ENCODE data around the gene IGF2R. TPM values are rescaled to one million over a fixed set of nuclear protein-coding genes. Genes with fewer than 3 reads are reported as not detected.

The IGF2R gene
- total RNA-seq, 1 experiment from 2014 or later, result 31.5 TPM

GRCh38 chr6:160005861-160006540, 37.1 kb downstream of the IGF2R start:
- intact Hi-C loops (cut with micrococcal nuclease), result no loop called here
- Histone ChIP-seq H3K4me2 (ENCODE audit: low read length) (no peak overlapping the region), H3K4me3 (ENCODE audit: low read length) (no peak overlapping the region), H3K36me3 (ENCODE audit: low read depth, low read length) (peaks cover 5% of the 10 kb centered on the region), H3K79me2 (ENCODE audit: low read length) (peaks cover 62% of the 10 kb centered on the region), H4K20me1 (ENCODE audit: low read length) (peaks cover 10% of the 10 kb centered on the region; the same call in 1 of the 2 replicates), H3K4me1 (ENCODE audit: insufficient read depth, low read length) (no peaks in the 10 kb centered on the region), H3K9ac (ENCODE audit: low read length) (no peak overlapping the region), H3K27me3 (ENCODE audit: low read length) (no peaks in the 10 kb centered on the region), H3K27ac (ENCODE audit: low read length) (no peak overlapping the region), H3F3A (ENCODE audit: low read length, unreplicated experiment) (no peaks in the 10 kb centered on the region), H3K9me2 (replicated peaks; ENCODE audit: low read length) (no peaks in the 10 kb centered on the region), H3K9me3 (ENCODE audit: low read length) (no peaks in the 10 kb centered on the region), H2AFZ (ENCODE audit: low read length) (no peak overlapping the region)
- no TSS peak for BruUV-seq (replicated peaks)
- ATAC-seq, result no peak
- DNase-seq, result no peak
- TF ChIP-seq CTCF (conservative IDR thresholded peaks at IDR 0.05; ENCODE audit: low read depth, low read length), result no peak
- no peak for TF ChIP-seq EZH2 (IDR thresholded peaks at IDR 0.05; ENCODE audit: low read length, unreplicated experiment)
- no peak for TF ChIP-seq EZH2phosphoT487 (IDR thresholded peaks at IDR 0.05; ENCODE audit: borderline replicate concordance, low read length)
- ChIA-PET CTCF (interaction anchor here (0.7 kb wide), 1 partner anchor 20 kb away, joined by 3 read pairs; no protein-coding TSS in a partner anchor), POLR2A (ENCODE audit: unreplicated experiment) (interaction anchor here (0.6 kb wide), 1 partner anchor 107 kb away, joined by 19 read pairs; no protein-coding TSS in a partner anchor)

GRCh38 chr6:160007145-160007544, 38.3 kb downstream of the IGF2R start:
- no peaks in the 10 kb centered on the region for H3K9me2 ChIP-seq (replicated peaks; ENCODE audit: low read length)
- no peaks in the 10 kb centered on the region for H3K4me1 ChIP-seq (ENCODE audit: insufficient read depth, low read length)
- H3K9me3 ChIP-seq (ENCODE audit: low read length), result no peaks in the 10 kb centered on the region
- no peak overlapping the region for H3K4me2 ChIP-seq (ENCODE audit: low read length)
- TF ChIP-seq EZH2phosphoT487 (IDR thresholded peaks at IDR 0.05; ENCODE audit: borderline replicate concordance, low read length) (no peak), CTCF (conservative IDR thresholded peaks at IDR 0.05; ENCODE audit: low read depth, low read length) (no peak), EZH2 (IDR thresholded peaks at IDR 0.05; ENCODE audit: low read length, unreplicated experiment) (no peak)
- no peak for DNase-seq
- H3K27me3 ChIP-seq (ENCODE audit: low read length), result no peaks in the 10 kb centered on the region
- ChIA-PET POLR2A (ENCODE audit: unreplicated experiment) (no interaction called here), CTCF (no interaction called here)
- BruUV-seq (replicated peaks), result no TSS peak
- ATAC-seq, result no peak
- H2AFZ ChIP-seq (ENCODE audit: low read length), result no peak overlapping the region
- H3K36me3 ChIP-seq (ENCODE audit: low read depth, low read length), result peaks cover 12% of the 10 kb centered on the region
- H3K9ac ChIP-seq (ENCODE audit: low read length), result no peak overlapping the region
- H3K27ac ChIP-seq (ENCODE audit: low read length), result no peak overlapping the region
- peaks cover 10% of the 10 kb centered on the region; the same call in 1 of the 2 replicates for H4K20me1 ChIP-seq (ENCODE audit: low read length)
- no peak overlapping the region for H3K4me3 ChIP-seq (ENCODE audit: low read length)
- intact Hi-C loops (cut with micrococcal nuclease), result no loop called here
- peaks cover 58% of the 10 kb centered on the region for H3K79me2 ChIP-seq (ENCODE audit: low read length)
- H3F3A ChIP-seq (ENCODE audit: low read length, unreplicated experiment), result no peaks in the 10 kb centered on the region

- no peak overlapping the region for H3K9ac ChIP-seq (ENCODE audit: low read length)
- H2AFZ ChIP-seq (ENCODE audit: low read length), result no peak overlapping the region
- no peak overlapping the region for H3K27ac ChIP-seq (ENCODE audit: low read length)
- H3K79me2 ChIP-seq (ENCODE audit: low read length), result peaks cover 55% of the 10 kb centered on the region
- peaks cover 10% of the 10 kb centered on the region; the same call in 1 of the 2 replicates for H4K20me1 ChIP-seq (ENCODE audit: low read length)
- ATAC-seq (no peak), DNase-seq (no peak)
- H3K4me3 ChIP-seq (ENCODE audit: low read length), result no peak overlapping the region
- ChIA-PET POLR2A (ENCODE audit: unreplicated experiment) (no interaction called here), CTCF (no interaction called here)
- H3K4me2 ChIP-seq (ENCODE audit: low read length), result no peak overlapping the region
- no peak for TF ChIP-seq CTCF (conservative IDR thresholded peaks at IDR 0.05; ENCODE audit: low read depth, low read length)
- no peak for TF ChIP-seq EZH2 (IDR thresholded peaks at IDR 0.05; ENCODE audit: low read length, unreplicated experiment)
- TF ChIP-seq EZH2phosphoT487 (IDR thresholded peaks at IDR 0.05; ENCODE audit: borderline replicate concordance, low read length), result no peak
- no peaks in the 10 kb centered on the region for H3K9me2 ChIP-seq (replicated peaks; ENCODE audit: low read length)
- BruUV-seq (replicated peaks), result no TSS peak
- H3K36me3 ChIP-seq (ENCODE audit: low read depth, low read length), result peaks cover 12% of the 10 kb centered on the region
- no peaks in the 10 kb centered on the region for H3K9me3 ChIP-seq (ENCODE audit: low read length)
- intact Hi-C loops (cut with micrococcal nuclease), result no loop called here
- no peaks in the 10 kb centered on the region for H3K27me3 ChIP-seq (ENCODE audit: low read length)
- no peaks in the 10 kb centered on the region for H3K4me1 ChIP-seq (ENCODE audit: insufficient read depth, low read length)
- no peaks in the 10 kb centered on the region for H3F3A ChIP-seq (ENCODE audit: low read length, unreplicated experiment)
These were observed 38.7 kb downstream of the IGF2R start for GRCh38 chr6:160007611-160008010.
